Right ventricle myocardium superior (tissue), 1 donor: ENCODE data around the gene SPTY2D1. TPM values are rescaled to one million over a fixed set of nuclear protein-coding genes. Genes with fewer than 3 reads are reported as not detected.
"Not testable (repeated sequence)": the region's sequence is repeated elsewhere in the genome, so short reads cannot be mapped to it uniquely, and the experiment has no call there.

Experiments used
- ATAC-seq: fragments of 200-7000 bp; cut with Tn5 transposase; one replicate; pipeline ENCODE4 v1.9.1; 2020; ENCODE audit warnings: mild to moderate bottlenecking; ENCODE audit not compliant: poor library complexity
- DNase-seq: peaks from one replicate; pipeline ENCODE4 v3.0.0-alpha.2; 2020
- intact Hi-C: fragments of 100-400 bp; cut with DNase I; formaldehyde crosslinking; loops from one replicate; pipeline ENCODE4 v1.11.2; 2022
- total RNA-seq: library from RNA; stranded (reverse); fragmentation: NEBNext Ultra II Directional; extraction: Animal tissue kit (Norgen Biotek cat#: 25700); gene quantifications from one replicate; pipeline ENCODE4 v1.2.1, GENCODE V29; 2021
- donor health status: DM: no; HTN: yes; CAD: no; lungs with severe emphysema.

Gene SPTY2D1
- total RNA-seq, 1 donor from 2014 or later = 8.2 TPM

DNA sequence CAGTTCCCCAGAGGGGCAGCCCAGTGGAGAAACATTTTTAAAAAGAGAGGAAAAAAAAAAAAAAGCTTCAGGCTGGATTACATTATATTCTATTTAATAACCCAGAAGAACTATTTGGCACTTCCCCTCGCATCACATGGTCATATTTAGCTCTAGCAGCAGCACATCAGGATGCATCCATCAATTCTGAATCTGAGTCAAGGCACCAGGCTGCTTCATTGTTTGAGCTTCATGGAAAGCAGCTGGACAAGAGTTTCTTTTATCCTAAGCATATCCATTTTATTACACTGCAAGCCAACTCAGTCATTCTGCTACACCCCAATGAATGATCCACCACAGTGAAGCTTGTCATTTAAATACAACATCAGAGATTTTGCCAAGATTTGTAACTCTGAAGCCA is 10.0 kb downstream of the SPTY2D1 start:
- intact Hi-C loops = no loop called here
- DNase-seq (no peak), ATAC-seq (no peak)

DNA sequence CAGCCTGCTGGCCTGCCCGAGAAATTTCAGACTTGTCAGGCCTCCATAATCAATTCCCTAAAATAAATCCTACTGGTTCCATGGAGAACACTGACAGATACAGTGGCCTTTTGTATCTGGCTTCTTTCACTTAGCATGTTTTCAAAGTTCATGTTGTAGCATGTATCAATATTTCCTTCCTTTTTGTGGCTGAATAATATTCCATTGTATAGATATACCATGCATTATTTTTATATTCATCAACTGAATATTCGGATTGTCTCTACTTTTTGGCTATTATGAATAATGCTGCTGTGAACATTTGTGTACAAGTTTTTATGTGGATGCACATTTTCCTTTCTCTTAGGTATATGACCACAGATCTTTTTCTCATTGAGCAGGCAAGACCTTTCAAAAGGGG is 10.4 kb downstream of the SPTY2D1 start:
- intact Hi-C loops = no loop called here
- ATAC-seq = no peak

DNA sequence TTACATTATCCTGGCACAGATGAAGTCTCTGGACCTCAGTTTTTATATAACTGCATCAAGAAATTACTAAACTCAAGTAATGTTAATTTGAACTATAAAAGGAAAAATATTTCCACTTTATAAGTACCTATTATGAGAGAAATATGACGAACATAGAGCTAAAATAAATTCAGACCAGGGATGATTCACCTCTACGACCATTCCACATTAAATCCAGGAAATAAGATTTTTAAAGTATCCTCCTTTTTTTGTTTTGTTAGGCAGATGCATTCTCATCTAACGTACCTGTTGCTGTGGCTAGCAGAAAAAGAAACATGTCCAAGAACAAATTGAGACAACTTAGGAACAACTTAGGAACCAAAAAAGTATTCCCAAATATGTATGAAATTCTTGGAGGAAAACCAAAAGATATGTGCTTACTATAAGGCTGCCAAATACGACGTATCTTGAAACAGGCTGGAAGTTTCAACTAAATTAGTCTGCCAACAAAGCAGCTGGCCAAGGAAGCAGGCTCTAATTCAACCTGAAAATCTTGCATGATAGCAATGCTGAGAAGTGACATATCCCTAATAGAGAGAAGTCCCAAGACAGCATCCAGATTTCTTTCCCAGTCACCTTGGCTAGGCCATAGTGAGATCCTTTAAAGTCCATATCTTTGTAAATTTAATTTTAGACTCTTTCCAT is 15.7 kb downstream of the SPTY2D1 start:
- intact Hi-C loops = no loop called here
- peak; percentile 69 for ATAC-seq
- no peak for DNase-seq

More for the DNA sequence above, 10.4 kb downstream of the SPTY2D1 start:
- no peak for DNase-seq

DNA sequence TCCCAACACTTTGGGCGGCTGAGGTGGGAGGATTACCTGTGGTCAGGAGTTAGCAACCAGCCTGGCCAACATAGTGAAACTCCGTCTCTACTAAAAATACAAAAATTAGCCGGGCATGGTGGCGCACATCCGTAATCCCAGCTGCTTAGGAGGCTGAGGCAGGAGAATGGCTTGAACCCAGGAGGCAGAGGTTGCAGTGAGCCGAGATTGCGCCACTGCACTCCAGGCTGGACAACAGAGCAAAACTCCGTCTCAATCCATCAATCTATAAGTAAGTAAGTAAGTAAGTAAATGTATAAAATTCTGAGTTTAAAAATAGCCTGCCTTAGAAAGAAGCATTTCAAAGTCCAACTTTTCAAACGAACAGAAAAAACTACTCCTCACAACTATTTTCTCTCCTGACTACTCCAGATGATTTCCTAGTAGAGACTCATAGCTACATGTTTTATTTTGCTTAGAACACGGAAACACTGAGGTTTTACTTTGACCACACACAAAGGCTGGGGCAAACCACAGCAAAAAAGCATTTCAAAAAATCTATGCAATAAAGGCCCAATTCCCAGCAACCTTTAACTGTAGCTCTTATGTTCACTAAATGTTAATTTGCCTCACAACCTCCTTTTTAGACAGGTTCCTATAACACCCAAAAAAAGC is 16.3 kb downstream of the SPTY2D1 start:
- intact Hi-C loops = no loop called here
- ATAC-seq = no peak

DNA sequence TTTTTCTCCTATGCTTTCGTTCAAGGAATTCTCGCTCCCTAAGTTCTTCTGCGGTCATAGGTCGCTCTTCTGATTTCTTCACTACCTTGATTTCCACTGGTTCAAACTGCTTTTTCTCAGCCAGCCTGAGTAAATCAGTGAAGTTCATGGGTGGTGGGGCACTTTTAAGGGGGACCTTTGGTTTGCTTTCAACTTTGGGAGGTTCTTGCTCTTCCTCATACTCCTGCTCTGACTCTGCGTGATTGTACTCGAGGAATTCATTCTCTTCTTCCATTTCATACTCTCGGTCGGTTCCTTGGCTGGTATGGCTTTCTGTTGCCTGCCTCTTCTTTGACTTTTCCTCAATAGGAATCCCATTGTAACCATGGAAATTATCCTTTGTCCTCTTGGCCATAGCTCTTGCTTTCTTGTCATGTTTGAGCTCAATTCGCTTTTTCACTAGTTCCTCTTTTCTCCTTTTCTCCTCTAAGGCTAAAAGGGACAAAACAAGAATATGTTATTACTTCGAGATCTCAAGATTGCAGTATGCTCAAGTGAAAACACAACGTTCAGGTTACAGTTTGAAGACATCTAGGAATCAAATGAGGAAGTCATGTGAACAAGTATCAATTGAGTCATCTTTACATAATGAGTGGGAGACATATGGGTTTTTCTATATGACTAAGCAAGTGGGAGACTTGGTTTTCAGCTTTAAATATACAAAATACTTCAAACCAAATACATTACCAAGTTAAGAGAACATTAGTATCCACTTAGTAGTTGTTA is 18.3 kb downstream of the SPTY2D1 start:
- intact Hi-C loops = no loop called here
- ATAC-seq = no peak
- DNase-seq = no peak

More for the DNA sequence above, 16.3 kb downstream of the SPTY2D1 start:
- DNase-seq = no peak

- ATAC-seq = no peak
- no peak for DNase-seq
- intact Hi-C loops = no loop called here
These were observed 19.5 kb downstream of the SPTY2D1 start for GRCh38 chr11:18614667-18615066.

DNA sequence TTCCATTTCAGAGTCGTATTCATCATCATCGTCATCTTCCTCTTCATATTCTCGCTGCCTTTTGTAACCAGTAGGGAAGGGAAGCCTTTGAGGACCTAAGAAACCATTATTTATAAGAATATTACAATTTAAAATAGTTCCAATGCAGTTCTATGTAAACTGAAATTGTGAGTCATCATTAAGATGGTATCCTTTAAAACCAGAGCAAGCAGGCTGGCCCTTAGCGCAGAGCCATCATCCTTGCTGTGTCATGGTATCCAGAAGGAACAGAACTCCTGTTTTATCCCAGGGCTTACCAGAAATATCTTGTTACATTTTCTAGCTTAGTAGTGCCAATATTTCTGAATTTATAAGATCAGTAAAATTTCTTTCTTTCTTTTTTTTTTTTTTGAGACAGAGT is 21.7 kb downstream of the SPTY2D1 start:
- intact Hi-C loops = no loop called here
- ATAC-seq (no peak), DNase-seq (no peak)

DNA sequence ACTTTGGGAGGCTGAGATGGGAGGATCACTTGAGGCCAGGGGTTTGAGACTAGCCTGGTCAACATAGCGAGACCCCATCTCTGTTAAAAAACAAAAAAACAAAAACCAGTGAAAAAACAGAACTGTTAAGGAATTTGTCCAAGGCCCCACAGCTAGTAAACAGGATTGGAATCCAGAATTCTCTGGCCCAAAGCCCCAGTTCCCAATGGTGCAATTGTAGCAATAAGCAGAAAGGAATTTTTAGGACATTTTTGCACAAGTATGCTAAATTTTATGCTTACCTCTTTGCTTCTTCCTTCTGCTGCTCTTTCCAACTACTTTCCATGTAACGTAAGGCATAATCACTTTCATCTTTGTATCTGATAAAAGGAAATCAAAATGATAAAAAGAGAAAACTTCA is 22.9 kb downstream of the SPTY2D1 start:
- DNase-seq = no peak
- ATAC-seq = no peak
- intact Hi-C loops = no loop called here

DNA sequence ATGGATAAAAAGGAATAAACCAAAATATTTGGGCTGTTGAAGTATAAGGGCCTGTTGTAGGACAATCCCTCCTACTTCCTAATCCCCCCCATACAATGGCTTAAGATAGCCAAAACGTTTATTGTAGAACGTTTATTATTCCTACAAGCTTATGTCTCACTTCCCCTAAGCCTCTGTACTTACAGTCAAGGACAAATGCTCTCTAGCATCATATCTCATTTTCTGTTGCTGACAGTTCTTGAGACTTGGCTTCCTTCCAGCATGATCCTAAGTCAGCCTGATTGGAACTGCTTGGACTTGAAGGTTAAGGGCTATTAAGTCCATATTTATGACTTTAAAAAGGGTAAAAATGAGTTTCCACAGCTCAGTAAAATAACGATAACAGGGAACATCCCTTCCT is 25.8 kb downstream of the SPTY2D1 start:
- intact Hi-C loops = no loop called here
- DNase-seq (no peak), ATAC-seq (peak; percentile 66)

DNA sequence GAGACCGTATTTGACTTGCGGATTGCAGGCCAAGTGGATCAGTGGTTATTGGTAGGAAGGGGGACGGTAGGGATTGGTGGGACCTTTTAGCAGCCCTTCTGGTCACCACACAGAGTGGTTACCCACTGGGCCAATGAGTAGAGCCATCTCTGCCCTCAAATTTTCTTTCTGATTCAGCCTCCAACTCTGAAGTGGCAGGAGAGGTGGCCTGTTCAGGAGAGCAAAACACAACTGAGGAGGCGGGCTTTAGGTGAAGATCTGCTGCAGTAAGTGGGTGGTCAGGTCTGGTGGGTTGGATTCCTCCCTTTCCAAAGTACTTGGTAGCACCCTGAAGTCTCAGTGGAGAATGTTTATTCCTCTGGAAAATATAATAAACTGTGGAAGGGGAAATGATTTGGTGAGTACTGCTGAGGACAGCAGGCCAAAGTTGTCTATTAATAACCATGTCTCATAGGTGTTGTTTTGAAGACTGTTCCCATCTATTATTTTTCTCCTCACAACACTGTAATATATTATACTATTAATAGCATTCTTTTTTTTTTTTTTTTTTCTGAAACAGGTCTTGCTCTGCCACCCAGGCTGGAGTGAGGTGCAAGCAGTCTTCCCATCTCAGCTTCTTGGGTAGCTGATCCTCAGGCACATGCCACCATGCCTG is 33.1 kb downstream of the SPTY2D1 start:
- ATAC-seq (peak; percentile 83), DNase-seq (no peak)
- intact Hi-C loops = no loop called here

DNA sequence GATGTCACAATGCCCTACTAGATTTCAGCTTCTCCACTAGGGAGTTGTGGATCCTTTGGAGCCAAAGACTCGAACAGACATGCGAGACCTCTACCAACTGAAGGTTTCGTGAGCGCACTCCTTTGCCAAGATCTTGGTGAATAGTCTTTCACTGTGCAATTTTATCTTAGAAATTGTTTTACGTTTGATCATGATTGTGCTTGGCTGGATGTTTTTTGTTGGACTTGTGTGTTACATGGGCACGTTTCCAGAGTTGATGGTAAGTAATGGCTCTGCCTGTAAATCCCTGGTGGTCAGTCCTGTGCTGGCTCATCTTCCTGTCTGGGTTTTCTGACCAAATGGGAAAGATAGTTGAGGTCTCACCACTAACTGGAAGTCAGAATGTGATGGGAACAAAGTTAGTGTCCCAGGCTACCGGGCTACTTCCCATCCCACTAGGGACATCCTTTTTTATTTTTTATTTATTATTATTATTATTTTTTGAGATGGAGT is 34.4 kb downstream of the SPTY2D1 start, which contains the start of gene MISFA:
MISFA (plus strand) TSS at position 51 of the 492 bp plus-strand sequence; CDS start at position 191, 140 bp downstream.
- DNase-seq (no peak), ATAC-seq (no peak)
- intact Hi-C loops = no loop called here

DNA sequence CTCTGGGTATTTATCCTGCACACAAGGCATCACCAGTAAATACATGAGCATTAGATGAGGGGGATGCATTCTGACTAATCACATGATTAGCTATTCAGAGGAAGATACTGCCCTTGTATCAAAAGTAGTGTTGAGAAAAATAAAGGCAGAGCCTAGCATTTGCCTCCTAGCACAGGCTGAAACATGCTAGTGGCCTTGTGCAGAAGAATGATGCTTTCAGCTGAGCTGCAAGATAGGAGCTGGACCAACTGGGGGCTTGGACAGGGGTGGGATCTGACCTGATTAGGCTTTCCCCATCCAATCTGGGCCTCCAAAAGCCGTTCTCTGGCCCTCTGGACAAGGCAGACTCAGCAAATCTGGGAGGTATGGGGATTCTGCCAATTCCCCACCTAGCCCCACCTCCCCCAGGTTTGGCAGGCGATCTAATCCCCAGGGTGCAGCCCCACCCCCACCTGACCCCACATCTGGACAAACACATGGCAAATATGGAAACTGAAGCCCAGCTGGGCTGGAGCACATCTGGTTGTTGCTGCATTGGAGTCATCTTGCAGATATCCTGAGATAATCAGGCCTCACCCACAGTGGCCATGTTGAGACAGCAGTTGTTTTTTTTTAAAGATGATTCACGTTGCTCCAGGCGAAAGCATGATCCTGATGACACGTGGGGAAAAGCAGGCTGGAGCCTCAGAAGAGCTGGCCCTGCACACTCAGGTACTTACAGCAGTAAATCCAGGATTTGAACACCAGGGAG is 39.0 kb downstream of the SPTY2D1 start:
- DNase-seq (no peak), ATAC-seq (no peak)
- intact Hi-C loops = no loop called here

- intact Hi-C loops, ATAC-seq, DNase-seq: not testable (repeated sequence)
These were observed 40.1 kb downstream of the SPTY2D1 start for GRCh38 chr11:18594088-18594487.

GRCh38 chr11:18590571-18590970 is 43.6 kb downstream of the SPTY2D1 start:
- intact Hi-C loops = no loop called here
- DNase-seq = no peak

DNA sequence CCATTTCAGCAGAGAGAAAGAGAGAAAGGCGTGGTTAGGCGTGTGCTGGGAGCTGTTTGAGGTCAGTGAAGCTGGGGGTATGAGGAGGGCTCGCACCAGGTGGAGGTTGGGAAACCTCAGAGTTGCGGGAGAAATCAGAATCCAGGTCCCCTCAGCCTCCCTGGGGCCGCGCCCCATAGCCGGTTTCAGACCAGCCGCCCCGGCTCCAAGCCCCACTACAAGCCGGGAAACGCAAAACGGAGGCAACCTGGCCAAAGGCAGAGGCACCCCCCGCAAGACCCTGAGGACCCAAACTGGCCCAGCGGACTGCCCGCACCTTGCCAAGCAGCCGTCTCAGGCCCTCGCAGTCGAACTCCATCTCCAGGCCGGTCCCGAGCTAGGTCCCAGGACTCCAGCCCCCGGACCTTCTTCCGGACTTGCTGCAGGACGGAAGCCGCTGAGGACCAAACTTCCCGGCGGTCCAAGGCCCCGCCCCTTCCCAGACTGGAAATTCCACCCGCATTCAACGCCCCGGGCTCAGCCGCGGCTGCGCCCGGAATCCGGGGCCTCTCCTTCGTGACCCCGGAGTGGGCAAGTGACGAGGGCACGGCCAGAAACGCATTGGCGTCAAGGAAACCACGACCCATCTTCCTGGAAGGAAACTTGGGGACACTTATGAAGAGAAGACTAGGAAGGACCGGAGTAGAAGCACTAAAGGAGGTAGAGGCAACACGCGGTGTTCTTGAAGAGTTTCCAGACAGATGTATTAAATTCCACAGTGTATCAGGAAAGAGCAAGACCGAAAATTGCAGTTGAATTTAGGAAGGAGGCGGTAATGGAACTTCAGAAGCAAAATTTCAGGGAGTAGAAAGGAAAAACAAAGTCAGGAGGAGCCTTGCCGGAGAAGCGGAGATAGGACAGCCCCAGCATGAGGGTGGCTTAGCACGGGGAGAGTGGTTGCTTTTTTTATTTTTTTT is 45.6 kb downstream of the SPTY2D1 start, which contains the start of gene UEVLD:
UEVLD (minus strand) TSS at position 438 of the 956 bp plus-strand sequence; CDS start at position 358, 80 bp downstream.
- intact Hi-C loops = loop anchor here (10.0 kb wide), 1 partner anchor 116 kb away; no protein-coding TSS in a partner anchor
- DNase-seq = peak; percentile 93
- peak; percentile 98 for ATAC-seq

More at GRCh38 chr11:18590571-18590970, 43.6 kb downstream of the SPTY2D1 start:
- ATAC-seq = no peak

DNA sequence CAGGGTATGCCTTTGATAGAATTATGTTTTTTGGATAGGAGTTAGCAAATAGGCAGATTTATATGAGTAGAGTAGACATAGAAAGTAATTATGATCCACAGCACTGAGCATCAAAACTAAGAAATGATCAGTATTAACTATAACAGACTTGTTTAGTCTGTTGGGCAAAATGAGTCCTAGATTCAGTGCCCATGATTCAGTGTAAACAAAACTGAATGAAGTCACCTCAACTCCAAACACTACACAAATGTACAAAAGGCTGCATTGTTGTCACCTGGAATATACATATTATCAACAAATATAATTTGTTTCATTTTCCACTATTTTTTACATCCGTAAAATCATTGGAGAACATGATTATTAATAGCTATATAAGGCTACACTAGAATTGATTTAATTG is 52.3 kb downstream of the SPTY2D1 start:
- DNase-seq (no peak), ATAC-seq (no peak)
- intact Hi-C loops = loop anchor here (10.0 kb wide), 1 partner anchor 123 kb away; no protein-coding TSS in a partner anchor
